ENCODE measurements around the gene ARHGEF26.

Gene ARHGEF26

DNA sequence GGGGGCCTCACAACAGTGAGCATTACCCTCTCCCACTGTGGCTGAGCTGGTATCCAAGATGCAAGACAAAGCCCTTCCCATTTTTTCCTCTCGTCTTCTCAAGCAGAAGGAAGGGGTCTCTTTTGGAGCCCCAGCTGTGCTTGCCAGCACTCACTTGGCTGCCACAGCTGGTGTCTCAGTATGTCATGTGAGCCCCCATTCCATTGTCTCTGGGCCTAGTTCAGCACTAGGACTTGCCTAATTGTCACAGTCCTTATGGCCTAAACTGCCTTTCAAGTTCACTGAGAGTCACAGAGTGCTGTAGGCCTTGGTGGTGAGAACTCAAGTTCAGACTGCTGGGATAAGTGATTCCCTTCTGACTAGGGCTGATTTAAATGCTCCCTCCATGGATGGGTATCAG is 89.8 kb downstream of the ARHGEF26 start:
- DNase-seq: no peak

- no peak for DNase-seq
These were observed 93.1 kb downstream of the ARHGEF26 start for GRCh38 chr3:154214306-154214705.

GRCh38 chr3:154217671-154218070 is 96.5 kb downstream of the ARHGEF26 start:
- DNase-seq: no peak

DNA sequence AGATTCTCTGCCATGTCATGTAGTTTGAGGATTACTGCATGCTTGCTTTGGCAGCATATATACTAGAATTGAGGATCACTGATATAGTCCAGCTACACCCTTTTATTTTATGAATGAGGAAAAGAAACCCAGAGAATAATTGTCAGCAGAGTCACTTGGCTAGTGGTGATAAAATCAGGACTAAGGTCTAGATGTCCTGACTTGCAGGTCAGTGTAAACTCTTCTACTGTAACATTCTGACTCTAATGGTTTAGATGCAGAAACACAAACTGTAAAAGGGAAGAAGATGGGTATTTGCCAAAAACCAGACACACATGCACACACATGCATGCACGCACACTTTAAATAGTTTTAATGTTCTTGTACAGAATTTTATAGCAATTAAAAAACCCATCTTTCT is 97.5 kb downstream of the ARHGEF26 start:
- no peak for DNase-seq

DNA sequence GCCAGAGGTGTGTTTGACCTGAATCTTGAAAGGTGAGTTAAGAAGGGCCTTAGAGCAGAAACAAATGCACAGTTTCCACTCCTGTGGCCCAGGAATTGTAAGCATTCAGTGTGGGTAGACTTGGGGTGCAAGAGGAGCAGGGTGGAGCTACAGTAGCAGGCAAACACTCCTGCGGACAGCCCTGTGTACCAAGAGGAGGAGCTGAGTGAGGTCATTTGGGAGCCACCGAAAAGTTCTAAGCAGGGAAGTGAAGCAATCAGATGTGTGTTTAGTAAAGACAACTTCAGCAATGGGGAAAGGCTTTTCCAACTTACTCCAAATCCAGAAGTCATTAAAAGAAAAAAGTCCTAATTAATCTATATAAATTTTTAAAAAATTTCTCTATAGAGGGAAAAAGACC is 99.3 kb downstream of the ARHGEF26 start:
- no peak for DNase-seq

DNA sequence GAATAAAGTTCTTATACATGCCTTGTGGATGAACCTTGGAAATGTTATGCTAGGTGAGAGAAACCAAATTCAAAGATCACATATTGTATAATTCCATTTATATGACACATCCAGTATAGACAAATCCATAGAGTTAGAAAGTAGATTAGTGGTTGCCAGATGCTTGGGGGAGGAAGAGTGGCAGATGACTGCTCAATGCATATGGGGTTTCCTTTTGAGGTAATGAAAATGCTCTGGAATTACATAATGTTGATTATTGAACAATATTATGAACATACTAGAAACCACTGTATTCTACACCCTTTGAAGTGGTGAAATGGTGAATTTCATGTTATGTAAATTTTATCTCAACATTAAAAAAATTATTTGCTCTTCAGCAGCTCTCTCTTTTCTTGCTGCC is 102.3 kb downstream of the ARHGEF26 start:
- peak in 1 of 2 experiments; percentile 48 for DNase-seq

GRCh38 chr3:154224366-154224765 is 103.2 kb downstream of the ARHGEF26 start:
- no peak for DNase-seq

DNA sequence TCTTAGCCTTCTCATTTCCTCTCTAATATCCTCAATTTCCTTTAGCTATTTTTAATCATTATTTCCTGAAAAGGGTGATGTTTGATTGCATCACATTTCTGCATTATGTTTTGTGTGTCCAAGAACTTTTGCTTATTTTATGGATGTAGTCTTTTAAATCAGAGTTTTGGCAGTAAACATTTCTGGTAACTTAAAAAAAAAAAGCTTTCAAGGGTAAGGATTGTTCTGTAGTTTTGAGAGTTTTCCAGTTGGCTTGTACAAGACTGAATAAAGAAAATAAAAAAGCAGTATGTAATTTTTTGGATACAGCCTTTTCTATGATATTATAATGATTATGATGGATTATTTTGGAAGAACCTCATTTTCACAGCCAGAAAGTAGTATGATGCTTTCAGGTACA is 103.7 kb downstream of the ARHGEF26 start:
- DNase-seq: no peak

DNA sequence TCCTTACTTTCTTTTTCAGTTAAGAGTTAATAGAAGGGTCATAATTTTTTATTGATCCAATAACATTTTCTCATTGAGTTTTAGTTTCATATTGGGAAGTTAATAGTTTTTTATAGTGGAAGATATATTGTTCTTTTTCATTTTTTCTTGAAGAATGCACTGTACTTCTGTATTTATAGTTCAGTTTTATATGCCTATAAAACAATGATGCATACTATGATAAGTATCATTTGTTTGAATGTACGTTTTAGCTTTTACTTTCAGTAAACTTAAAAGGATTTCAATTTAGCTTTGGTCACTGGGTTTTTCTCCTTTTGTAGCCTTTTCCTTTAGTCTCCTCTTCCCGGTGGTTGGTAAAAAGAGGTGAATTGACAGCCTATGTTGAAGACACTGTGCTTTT is 104.3 kb downstream of the ARHGEF26 start:
- DNase-seq: no peak

DNA sequence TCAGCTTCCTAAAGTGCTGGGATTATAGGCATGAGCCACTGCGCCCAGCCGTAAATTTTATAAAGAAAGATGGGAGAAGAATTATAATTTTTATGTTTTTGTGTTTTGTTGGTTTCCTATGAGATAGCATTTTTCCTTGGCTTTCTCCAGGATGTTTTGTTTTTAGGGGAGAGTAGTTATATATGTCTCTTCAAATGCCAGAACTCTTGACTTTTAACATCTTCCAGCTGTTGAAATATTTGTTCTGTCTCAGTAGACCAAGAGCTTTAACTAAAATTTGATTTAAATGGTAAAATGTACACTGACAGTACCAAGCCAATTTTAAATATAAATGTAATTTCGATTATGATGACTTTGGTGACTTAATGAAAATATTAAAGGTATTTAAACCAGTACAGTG is 106.3 kb downstream of the ARHGEF26 start:
- DNase-seq: no peak

DNA sequence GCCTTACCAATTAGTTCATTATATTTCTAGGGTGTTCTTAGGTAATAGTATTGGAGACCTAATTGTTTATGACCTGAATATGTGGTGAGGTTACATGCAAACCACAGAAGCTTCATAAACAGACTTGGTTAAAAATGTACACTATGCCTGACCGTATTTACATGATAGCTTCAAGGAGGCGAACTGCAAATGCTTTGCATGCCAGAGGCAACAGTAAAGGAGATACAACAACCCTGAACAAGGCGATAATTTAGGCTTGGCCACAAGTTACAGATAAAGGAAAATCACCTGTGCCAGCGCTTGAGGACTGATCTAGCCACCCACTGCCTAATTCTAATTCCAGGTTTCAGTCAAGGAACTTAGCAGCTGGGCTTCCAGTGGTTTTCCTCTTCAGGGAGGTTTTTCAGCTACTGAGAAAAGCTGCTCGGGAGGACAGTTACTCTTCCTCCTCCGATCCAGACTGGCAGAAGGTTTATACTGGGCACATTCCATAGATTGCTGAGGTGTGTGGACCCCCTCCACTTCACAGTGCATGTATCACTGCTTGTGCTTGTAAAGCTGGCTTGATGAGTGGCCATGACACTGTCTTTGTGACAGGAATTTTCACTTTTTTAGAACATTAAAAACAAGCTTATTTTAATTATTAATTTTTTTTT is 107.5 kb downstream of the ARHGEF26 start:
- no peak for DNase-seq

- DNase-seq: no peak
These were observed 108.0 kb downstream of the ARHGEF26 start for GRCh38 chr3:154229217-154229590.

DNA sequence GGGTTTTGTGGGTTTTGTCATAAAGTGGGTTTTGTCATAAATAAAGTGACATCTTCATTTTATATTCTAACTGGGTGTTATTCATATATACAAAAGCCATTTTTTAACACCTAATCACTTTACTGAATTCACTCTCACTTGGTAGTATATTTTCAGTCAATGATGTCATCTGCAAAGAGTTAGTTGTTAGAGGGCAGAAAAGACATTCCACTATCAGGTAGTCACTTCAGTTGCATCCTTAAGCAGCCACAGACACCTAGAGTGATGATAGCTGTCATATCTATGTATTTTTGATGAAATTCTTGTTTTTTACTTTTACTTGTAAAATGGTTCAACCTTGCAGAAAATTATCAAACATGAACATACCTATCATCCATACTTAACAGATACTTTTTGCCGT is 114.1 kb downstream of the ARHGEF26 start:
- DNase-seq: no peak

- DNase-seq: no peak
These were observed 115.1 kb downstream of the ARHGEF26 start for GRCh38 chr3:154236331-154236730.

- no peak for DNase-seq
These were observed 119.0 kb downstream of the ARHGEF26 start for GRCh38 chr3:154240235-154240634.

DNA sequence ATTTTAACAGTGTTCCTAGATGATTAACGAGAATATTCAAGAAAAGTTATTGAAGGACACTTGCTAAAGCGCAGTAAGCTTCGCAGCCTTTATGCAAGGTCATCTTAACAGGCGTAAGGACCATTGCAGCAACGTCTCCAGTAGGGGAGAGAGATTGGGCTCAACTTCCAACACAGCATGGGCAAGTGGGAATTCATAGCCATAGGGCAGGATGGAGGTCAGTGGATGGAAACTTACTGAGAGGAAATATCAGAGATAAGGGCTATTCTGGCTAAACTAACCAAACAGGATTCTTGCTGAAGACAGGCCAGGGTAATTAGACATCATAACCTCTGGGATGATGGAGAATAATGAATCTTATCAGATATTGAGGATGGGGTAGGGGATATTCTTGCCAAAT is 120.3 kb downstream of the ARHGEF26 start:
- DNase-seq: no peak

GRCh38 chr3:154242766-154243165 is 121.6 kb downstream of the ARHGEF26 start:
- no peak for DNase-seq

- no peak for DNase-seq
These were observed 122.2 kb downstream of the ARHGEF26 start for GRCh38 chr3:154243353-154243752.

DNA sequence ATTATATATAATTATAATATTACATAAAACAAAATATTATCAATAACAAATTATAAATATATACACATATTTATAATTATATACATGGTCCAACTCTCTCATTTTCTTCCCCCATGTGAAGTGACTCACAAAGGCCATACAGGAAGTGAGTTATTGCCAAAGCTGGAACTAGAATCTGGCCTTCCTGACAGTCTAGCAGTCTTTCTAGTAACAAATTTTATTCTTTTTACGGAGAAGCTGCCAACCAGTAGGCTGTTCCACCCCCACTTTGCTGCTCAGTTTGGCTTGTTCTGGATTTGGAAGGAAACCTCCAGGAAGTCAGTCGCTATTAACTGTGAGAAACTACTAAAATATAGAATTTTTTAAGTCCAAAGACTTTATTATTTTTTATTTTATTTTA is 123.5 kb downstream of the ARHGEF26 start:
- DNase-seq: no peak

GRCh38 chr3:154247806-154248415 is 126.7 kb downstream of the ARHGEF26 start:
- no peak for DNase-seq

DNA sequence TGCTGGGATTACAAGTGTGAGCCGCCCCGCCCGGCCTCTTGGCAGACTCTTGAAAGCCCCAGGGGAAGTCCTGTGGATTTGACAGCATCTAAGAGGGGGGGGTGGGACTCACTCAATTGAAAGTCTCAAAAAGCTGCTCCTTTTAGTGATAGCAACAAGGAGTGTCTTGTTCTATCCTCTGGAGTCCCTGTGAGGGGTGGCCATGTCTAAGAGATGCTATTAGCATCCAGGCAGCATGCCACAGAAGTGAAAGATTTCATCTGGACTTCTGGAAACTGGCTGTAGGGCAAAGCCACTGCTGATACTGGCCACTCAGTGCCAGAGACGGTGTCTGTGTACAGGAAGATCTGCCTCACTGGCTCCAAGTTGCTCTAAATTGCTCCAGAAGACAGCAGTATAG is 129.1 kb downstream of the ARHGEF26 start:
- no peak for DNase-seq

DNA sequence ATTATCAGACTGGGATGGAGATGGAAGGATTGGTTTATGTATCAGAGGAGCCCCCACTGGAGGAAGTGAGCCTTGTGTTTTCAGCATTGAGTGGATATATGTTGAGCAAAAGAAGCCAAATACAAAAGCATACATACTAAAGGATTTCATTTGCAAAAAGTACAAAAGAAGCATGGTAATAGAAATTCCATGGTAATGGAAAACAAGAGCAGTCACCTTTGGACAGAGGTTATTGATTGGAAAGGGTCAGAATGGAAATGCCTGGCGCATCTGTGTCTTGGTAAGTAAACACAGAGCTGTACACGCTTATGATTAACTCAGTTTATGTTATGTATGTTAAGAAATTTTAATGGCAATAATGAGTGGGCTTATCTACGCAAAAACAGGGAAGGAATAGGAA is 130.4 kb downstream of the ARHGEF26 start:
- DNase-seq: no peak

GRCh38 chr3:154252759-154253638 is 131.8 kb downstream of the ARHGEF26 start:
- DNase-seq: peak; percentile 85 to 92

- DNase-seq: no peak
These were observed 133.3 kb downstream of the ARHGEF26 start for GRCh38 chr3:154254527-154254926.
